Myocyte (in vitro differentiated cells): ENCODE results near the gene ILKAP. TPM values are rescaled to one million over a fixed set of nuclear protein-coding genes. Genes with fewer than 3 reads are reported as not detected.

Experiments used
- DNase-seq: peaks from one replicate; pipeline ENCODE4 v3.0.0-alpha.2; 2012; ENCODE audit warnings: low read depth
- total RNA-seq: library from RNA; depleted of rRNA; stranded (reverse); fragments of >200 nt; gene quantifications from 2 replicates; pipeline ENCODE4 v1.2.3, GENCODE V29; 2014

The ILKAP gene
- total RNA-seq, 1 donor from 2014 or later, result 15.6 TPM

DNA sequence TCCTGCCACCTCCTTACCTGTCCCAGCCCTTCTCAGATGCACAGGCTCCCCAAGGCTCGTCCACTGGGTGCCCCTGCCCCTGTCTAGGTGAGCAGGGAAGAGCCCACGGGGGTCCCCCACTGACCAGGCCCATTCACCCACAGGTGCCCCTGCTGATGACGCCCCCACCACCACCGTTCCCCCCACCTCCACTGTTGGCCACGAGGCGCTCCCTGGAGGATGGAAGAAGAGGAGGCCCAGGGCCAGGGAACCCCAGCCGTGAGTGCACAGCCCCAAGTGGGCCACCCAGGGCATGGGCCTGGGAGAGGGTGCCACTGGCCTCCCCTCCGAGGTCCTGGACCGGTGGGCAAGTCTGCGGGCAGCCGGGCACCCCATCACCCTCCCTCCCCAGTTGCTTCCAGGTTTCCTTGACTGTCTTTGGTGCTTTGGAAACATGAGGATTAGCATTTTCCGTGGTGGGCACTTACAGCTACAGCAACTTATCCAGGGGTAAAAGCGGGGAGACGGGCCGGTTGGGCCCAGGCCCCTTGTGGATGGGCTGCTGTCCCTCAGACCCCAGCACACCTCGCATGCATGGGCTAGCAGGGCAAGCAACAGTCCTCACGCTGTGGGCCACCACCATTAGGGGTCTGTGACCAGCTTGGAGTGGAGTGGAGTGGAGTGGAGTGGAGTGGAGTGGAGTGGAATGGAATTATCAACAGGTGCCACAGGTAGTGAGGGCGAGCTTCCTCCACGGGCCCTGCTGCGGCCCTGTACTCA lies 78.2 kb downstream of the ILKAP start:
- no peak for DNase-seq

DNA sequence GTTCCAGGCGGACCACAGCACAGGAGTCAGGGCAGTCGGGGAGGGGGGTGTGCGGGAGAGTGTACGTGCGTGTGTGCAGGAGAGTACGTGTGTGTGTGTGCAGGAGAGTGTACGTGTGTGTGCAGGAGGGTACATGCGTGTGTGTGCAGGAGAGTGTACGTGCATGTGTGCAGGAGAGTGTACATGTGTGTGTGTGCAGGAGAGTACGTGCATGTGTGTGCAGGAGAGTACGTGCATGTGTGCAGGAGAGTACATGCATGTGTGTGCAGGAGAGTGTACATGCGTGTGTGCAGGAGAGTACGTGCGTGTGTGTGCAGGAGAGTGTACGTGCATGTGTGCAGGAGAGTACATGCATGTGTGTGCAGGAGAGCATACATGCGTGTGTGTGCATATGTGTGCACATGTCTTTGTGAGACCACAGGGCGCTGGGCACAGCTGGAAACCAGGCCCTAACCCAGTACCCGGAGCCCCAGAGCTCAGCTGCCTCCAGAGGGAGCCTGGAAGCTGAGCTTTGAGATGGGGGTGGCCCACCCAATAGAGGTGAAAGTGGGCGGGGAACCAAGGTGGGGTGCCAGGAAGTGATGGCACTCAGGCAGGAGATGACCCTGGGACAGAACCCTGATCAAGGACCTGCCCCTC lies 78.9 kb downstream of the ILKAP start:
- DNase-seq, result no peak

DNA sequence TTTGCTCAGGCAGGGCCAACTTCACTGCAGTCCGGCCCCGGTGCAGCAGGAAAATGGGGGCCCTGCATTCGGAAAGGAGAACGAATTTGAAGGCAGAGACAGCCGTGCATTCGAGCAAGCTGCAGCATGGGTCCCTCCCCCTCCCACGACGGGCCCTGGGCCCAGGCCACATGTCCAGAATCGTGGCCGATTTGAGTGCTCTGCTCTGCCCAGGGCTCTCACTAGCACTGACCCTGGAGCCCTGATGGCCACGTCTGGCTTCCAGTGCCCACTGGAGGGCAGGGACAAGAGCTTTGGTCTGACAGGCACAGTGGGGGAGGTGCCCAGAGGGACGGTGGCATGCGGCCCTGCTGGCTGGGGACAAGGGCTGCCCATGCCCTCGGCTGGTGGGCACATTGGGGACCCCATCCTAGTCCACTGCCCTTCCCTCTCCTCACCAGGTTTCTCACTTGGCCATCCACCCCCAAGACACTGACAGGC lies 79.5 kb downstream of the ILKAP start:
- no peak for DNase-seq

DNA sequence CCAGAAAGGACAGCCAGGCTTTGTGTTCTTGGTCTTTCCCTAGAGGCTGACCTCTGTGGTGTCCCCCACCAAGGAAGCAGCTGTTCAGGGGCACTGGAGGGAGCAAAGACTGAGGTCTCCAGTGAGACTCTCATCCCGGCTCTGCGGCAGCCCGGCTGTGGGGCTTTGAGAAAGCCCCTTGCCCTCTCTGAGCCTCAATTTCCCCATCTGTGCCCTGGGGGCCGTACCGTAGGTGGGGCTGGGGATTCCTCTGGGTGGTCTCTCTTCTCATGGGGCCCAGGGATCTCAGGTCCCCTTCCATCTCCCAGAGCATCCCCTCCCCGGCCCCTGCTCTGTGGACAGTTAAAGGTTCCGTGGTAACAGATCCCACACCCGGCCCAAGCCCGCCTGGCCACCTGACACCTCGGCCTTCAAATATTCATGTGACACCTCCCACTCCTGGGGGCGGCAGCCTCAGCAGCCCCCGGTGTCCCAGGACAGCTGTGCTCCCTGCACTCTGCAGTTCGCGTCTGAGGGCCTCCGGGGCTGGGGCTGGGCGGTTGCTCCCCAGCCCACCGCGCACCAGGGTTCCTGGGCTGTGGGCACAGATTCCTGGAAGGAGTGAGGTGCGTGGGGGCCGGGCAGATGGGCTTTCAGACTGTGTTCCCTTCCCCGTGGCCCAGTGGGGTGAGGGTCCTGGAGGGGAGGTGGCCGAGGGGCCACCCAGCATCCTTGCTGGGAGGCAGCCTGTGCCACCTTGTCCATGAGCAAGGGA lies 80.1 kb downstream of the ILKAP start:
- no peak for DNase-seq

DNA sequence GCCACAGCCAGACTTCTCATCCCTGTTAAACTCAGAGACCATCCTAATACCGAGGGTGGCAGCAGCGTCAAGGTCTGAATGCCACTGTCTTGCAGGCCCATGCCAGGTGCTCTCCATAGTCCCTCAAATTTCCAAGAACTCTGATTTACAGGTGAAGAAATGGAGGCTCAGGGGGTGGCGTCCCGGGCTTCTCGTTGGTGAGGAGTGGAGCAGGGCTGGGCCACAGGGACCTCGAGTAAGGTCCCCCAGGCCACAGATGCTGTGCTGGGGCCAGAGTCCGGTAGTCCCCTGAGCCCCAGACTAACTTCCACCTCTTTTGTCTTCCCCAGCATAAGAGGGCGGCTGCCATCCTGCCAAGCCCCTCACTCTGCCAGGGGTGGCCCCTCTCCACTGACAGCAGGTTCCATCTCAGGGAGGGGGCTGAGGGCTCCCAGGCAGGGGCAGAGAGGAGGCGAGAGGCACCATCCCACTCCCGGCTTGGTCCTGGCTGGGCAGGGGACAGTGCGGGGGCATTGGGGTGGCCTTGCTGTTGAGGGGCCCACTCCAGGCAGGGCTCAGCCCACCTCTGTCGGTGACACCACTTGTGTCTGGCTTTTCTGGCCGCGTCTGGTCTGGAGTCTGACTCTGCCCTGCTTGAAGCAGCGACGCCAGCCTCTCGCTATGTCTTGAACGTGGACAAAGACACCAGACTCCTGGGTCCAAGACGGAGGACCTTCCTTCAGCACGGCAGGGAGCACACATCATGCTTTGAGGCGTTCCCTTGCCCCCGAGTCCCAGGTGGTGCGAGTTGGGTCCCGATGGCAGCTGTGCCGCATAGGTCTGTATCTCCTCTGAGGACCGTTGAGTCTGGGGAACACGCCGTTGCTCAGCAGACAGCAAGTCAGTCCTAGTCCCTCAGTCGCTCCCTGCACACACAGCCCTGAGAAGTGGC lies 80.9 kb downstream of the ILKAP start:
- no peak for DNase-seq

DNA sequence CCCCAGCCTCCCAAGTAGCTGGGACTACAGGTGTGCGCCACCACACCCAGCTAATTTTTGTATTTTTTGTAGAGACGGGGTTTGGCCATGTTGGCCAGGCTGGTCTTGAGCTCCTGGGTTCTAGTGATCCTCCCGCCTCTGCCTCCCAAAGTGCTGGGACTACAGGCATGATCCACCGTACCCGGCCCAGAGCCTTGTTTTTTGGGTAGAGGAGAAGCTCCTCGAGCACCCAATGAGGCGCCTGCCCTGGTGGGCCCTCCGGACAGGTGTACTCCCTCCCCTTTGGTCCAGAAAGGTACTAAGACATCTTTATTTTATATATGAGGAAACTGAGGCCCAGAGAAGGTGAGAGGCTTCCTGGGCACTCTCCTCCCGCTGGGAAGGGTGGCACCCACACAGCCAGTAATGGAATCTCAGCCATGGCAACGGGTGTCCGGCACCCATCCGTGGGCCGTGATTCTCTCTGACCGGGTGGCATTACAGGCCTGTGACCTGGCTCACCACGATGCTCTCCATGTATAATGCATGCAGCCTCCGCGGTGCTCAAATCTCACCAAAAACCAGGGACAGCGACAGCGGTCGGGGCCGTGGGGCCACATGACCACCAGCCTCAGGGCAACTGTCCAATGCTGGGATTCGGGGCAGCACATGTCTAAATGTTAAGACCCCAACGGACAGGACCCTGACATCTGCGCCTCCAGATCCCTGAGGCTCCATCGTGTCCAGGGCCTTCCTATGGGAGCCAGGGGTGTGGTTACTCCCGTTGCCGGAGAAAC lies 81.8 kb downstream of the ILKAP start:
- no peak for DNase-seq

DNA sequence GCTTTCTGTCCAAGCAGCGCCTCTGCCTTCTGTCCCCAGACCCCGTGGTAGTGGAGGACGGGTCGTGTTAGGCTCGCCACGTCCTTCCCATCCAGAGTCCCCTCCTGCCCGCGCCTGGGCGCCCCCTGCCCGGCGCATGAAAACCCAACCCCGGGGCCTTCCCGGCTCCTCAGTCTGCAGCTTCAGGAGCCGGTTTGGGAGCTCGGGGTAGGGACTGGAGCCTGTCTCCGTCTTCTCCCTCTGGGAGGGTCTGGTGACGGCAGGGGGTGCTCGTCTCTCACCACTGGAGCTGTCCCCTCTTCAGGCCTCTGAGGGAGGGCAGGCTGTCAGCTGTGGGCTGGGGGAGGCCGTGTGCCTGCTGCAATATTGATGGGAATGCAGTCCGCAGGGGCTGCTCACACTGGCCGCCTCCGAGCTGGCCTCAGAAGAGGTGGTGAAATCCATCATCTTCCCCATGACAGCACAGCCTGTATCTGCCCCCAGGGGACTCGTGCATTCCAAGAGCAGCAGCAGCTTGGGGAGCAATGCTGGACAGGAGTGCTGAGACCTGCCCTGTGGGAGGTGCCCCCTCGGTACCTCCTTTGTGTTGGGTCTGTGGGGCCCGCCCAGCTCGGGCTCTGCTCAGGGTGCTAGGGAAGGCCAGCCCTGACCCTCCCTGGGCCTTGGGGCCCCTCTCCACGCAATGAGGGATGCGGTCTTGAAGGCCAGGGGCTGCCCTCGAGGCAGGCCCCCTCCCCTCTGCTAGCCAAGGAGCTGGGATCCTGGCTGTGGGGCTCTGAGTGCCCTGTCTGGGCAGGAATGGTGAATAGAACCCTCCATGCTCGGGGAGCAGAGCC lies 82.8 kb downstream of the ILKAP start:
- no peak for DNase-seq

Other genes with a start within 250 kb of the ILKAP start
- 69.4 and 135 TPM in 2 replicates for gene UBE2F, start 236.7 kb downstream of the ILKAP start, total RNA-seq
- 20.6 and 34.4 TPM in 2 replicates for gene SCLY, start 142.7 kb downstream of the ILKAP start, total RNA-seq
- 7.4 and 8.5 TPM in 2 replicates for gene ESPNL, start 103.4 kb downstream of the ILKAP start, total RNA-seq
- gene KLHL30, start 65.0 kb downstream of the ILKAP start, total RNA-seq, result 59.5 and 61.3 TPM in 2 replicates
- gene ERFE, start 44.7 kb downstream of the ILKAP start, total RNA-seq, result 8.5 and 10.1 TPM in 2 replicates
- gene HES6, start 36.3 kb upstream of the ILKAP start, total RNA-seq, result 289 and 488 TPM in 2 replicates
- gene PER2, start 84.9 kb upstream of the ILKAP start, total RNA-seq, result 3.1 and 6.6 TPM in 2 replicates
- gene TRAF3IP1, start 116.8 kb upstream of the ILKAP start, total RNA-seq, result 8.2 and 8.8 TPM in 2 replicates
- 55.5 and 70.7 TPM in 2 replicates for gene ASB1, start 223.2 kb upstream of the ILKAP start, total RNA-seq